Measurements from ENCODE around the gene HNRNPUL1. TPM values are rescaled to one million over a fixed set of nuclear protein-coding genes. Genes with fewer than 3 reads are reported as not detected.
A peak's percentile ranks its signal among the peaks of the same experiment; 100 is the strongest.

HNRNPUL1 gene
- total RNA-seq, 2 experiments from 2014 or later, result 194 to 360 TPM

DNA sequence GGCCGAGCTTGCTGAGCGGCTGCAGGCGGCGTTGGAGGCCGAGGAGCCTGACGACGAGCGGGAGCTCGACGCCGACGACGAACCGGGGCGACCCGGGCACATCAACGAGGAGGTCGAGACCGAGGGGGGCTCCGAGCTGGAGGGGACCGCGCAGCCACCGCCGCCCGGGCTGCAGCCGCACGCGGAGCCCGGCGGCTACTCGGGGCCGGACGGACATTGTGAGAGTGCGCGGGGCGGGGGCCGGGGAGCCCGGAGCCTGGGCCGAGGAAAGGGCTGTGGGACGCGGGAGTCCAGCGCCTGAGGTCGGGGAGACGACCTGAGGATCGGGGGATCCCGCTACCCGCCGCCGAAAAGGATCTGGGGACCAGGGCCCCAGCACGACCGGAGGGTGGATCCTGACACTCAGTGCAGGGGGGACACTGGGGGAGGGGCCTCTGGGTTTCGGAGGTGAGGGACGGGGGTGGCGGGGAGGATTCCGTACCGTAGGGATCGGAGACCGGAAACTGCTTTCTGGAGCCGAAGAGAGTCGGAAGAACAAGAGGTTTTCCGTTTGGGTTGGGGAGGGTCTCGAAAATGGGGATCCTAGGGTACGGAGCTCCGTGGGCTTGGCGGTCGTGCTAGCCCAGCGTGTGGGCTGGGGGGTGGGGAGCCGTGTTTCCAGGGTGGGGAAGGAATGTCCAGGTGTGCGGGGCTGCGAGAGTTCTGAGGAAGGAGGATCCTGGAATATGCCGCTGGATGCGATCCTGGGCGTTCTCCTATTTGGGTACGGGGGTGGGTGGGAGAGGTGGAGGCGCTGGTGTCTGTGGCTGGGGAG, 616 bp downstream of the HNRNPUL1 start:
- ChIA-PET CTCF (ENCODE audit: unreplicated experiment) (interaction anchor here (0.6 to 0.7 kb wide), 2 partner anchors 27 to 521 kb away, joined by 3 to 4 read pairs; no protein-coding TSS in a partner anchor), POLR2A (interaction anchor here (0.6 to 1.4 kb wide), 3 partner anchors 20 to 1018 kb away, joined by 3 read pairs; partner anchors contain the start of gene B9D2)
- intact Hi-C loops (cut with micrococcal nuclease; ENCODE audit: unreplicated experiment), result loop anchor here (2.0 to 5.0 kb wide), 4 partner anchors 62 to 467 kb away; partner anchors contain the start of genes EGLN2 and ERICH4
- peak overlapping the region; percentile 83 for H3K27ac ChIP-seq (ENCODE audit: low read depth, low read length, poor library complexity, severe bottlenecking)
- H3K36me3 ChIP-seq (ENCODE audit: insufficient read depth, low read length), result peaks cover 47% of the 10 kb centered on the region
- BruUV-seq (replicated peaks), result no TSS peak
- DNase-seq (ENCODE audit: low spot score), result peak; percentile 64
- peak overlapping the region; percentile 96 for H3K4me3 ChIP-seq (ENCODE audit: low read depth, low read length, poor library complexity, severe bottlenecking)
- H3K79me2 ChIP-seq (ENCODE audit: insufficient read depth, low read depth, low read length), result peaks cover 60% of the 10 kb centered on the region
- H3K4me2 ChIP-seq (ENCODE audit: low read length), result peak overlapping the region; percentile 81
- H2AFZ ChIP-seq (ENCODE audit: low read length), result peak overlapping the region; percentile 1; the same call in 1 of the 2 replicates
- no peak for TF ChIP-seq EZH2phosphoT487 (IDR thresholded peaks at IDR 0.05; ENCODE audit: borderline replicate concordance, low read depth, low read length)
- TF ChIP-seq, protein P1, sequence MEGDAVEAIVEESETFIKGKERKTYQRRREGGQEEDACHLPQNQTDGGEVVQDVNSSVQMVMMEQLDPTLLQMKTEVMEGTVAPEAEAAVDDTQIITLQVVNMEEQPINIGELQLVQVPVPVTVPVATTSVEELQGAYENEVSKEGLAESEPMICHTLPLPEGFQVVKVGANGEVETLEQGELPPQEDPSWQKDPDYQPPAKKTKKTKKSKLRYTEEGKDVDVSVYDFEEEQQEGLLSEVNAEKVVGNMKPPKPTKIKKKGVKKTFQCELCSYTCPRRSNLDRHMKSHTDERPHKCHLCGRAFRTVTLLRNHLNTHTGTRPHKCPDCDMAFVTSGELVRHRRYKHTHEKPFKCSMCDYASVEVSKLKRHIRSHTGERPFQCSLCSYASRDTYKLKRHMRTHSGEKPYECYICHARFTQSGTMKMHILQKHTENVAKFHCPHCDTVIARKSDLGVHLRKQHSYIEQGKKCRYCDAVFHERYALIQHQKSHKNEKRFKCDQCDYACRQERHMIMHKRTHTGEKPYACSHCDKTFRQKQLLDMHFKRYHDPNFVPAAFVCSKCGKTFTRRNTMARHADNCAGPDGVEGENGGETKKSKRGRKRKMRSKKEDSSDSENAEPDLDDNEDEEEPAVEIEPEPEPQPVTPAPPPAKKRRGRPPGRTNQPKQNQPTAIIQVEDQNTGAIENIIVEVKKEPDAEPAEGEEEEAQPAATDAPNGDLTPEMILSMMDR (conservative IDR thresholded peaks at IDR 0.05; ENCODE audit: low read length), result no peak
- H3K9me2 ChIP-seq (ENCODE audit: insufficient read depth, low read length), result no peaks in the 10 kb centered on the region
- H4K20me1 ChIP-seq (ENCODE audit: insufficient read depth, low read length), result peaks cover 19% of the 10 kb centered on the region
- peaks cover 15% of the 10 kb centered on the region for H3K4me1 ChIP-seq (ENCODE audit: insufficient read depth, low read length, poor library complexity, severe bottlenecking)
- no peaks in the 10 kb centered on the region for H3K9me3 ChIP-seq (ENCODE audit: low read length)

DNA sequence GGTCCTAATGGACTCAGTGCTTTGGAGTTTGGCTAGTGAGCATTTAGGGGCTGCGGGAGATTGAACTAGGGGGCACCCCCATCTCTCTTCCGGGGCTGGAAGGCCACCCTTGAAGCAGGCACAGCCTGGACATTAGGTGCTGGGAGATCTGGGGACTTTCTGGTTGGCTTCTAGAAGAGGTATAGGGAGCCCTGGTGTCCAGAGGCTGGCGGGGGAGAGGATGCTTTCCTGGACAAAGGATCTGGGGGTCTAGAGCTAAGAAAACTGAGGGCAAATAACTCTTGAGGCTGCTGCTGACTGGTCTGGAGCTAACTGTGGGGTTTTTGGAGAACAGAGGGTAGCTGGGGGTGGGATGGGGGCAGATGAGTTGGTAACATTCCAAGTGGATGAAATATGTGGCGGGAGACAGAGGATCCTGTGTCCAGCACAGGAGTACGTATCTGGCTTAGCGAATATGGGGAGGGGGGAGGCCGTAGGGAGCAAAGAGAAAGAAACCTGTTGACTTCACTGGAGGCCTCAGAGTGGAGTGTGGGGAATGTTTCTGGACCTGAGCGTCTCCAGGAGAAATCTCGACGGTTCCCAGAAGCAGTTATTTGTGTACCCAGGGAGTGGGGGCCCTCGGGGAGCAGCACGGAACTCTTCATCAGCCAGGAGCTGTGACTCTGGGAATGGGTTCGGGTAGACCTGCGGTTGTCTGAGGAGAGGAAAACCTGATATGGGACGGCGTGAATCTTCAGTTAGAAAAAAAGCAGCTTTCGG, 1.4 kb downstream of the HNRNPUL1 start:
- ChIA-PET CTCF (ENCODE audit: unreplicated experiment) (interaction anchor here (0.5 to 0.7 kb wide), 3 partner anchors 26 to 732 kb away, joined by 3 to 15 read pairs (median 4); no protein-coding TSS in a partner anchor), POLR2A (interaction anchor here (0.6 to 1.4 kb wide), 4 partner anchors 21 to 216 kb away, joined by 3 read pairs; partner anchors contain the start of gene B9D2)
- Histone ChIP-seq H3K27ac (ENCODE audit: low read depth, low read length, poor library complexity, severe bottlenecking) (peak overlapping the region; percentile 83), H3K4me3 (ENCODE audit: low read depth, low read length, poor library complexity, severe bottlenecking) (peak overlapping the region; percentile 96), H3K4me2 (ENCODE audit: low read length) (peak overlapping the region; percentile 81), H2AFZ (ENCODE audit: low read length) (no peak overlapping the region), H3K4me1 (ENCODE audit: insufficient read depth, low read length, poor library complexity, severe bottlenecking) (peaks cover 15% of the 10 kb centered on the region), H3K9me2 (ENCODE audit: insufficient read depth, low read length) (no peaks in the 10 kb centered on the region), H3K79me2 (ENCODE audit: insufficient read depth, low read depth, low read length) (peaks cover 61% of the 10 kb centered on the region), H3K9me3 (ENCODE audit: low read length) (no peaks in the 10 kb centered on the region), H3K36me3 (ENCODE audit: insufficient read depth, low read length) (peaks cover 55% of the 10 kb centered on the region), H4K20me1 (ENCODE audit: insufficient read depth, low read length) (peaks cover 19% of the 10 kb centered on the region)
- BruUV-seq (replicated peaks), result no TSS peak
- intact Hi-C loops (cut with micrococcal nuclease; ENCODE audit: unreplicated experiment), result loop anchor here (2.0 kb wide), 1 partner anchor 61 kb away; no protein-coding TSS in a partner anchor
- no peak for TF ChIP-seq EZH2phosphoT487 (IDR thresholded peaks at IDR 0.05; ENCODE audit: borderline replicate concordance, low read depth, low read length)
- TF ChIP-seq, protein P1 (conservative IDR thresholded peaks at IDR 0.05; ENCODE audit: low read length), result no peak
- DNase-seq (ENCODE audit: low spot score), result peak; percentile 17

All from OCI-LY7 (cell line).